D341Med (cell line): ENCODE data around the gene TUBA3E.
"Not testable (repeated sequence)": the region's sequence is repeated elsewhere in the genome, so short reads cannot be mapped to it uniquely, and the experiment has no call there.

Experiments
- DNase-seq: peaks from one replicate; pipeline ENCODE4 v3.0.0; 2012; ENCODE audit warnings: low spot score

TUBA3E gene

GRCh38 chr2:130191319-130191718 is 6.9 kb downstream of the TUBA3E start:
- not testable (repeated sequence) for DNase-seq

- DNase-seq, result no peak
Measured at GRCh38 chr2:130190237-130190636, 8.0 kb downstream of the TUBA3E start.

GRCh38 chr2:130188958-130189357 is 9.3 kb downstream of the TUBA3E start:
- not testable (repeated sequence) for DNase-seq

- DNase-seq, result not testable (repeated sequence)
Measured at GRCh38 chr2:130187859-130188792, 10.1 kb downstream of the TUBA3E start.

DNA sequence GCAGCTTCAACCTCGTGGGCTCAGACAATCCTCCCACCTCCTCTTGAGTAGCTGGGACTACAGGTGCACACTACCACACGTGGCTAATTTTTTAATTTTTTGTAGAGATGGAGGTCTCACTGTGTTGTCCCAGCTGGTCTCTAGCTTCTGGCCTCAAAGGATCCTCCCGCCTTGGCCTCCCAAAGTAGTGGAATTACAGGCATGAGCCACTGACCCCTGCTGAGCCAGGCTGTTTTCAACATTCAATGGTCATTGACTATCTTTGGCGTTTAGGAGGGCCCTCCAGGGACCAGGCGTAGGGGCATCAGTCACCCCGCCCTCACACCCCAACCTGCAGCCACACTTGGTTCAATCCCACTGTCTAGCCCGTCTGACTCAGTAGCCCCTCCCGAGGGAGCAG is 11.0 kb downstream of the TUBA3E start:
- DNase-seq, result no peak

DNA sequence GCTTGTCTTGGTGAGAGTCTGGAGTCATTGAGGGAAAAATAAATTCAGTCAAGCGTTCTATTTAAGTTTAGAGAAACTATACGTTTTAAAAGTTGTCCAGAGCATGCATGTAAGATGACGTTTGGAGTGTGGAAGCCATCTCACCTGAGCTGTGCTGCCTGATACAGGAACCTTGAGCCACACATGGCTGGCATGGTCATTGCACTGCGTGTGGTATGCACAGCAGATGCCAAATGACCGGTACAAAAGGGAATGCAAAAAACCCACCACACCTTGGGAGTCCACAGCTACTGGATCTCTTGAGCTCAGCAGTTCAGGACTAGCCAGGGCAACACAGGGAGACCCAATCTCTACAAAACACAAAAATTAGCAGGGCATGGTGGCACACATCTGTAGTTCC is 11.8 kb downstream of the TUBA3E start:
- no peak for DNase-seq

DNA sequence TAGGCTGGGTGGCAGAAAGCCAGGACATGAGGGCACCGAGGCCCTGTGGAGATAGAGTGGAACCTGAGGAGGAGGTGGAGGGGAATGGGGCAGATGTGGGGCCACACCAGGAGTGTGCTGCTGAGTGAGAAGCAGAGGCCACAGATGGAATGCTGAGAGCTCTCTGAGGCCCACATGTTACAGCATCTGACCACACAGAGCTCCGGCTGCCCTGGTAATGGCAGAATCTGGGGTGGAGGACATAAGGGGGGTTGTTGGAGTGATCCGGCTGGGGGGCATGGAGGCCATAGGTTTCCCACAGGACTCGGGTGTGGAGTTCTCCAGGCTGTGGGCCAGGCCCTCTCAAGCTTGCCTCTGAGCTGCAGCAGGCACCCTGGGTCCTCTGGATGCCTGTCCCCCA is 12.3 kb downstream of the TUBA3E start:
- DNase-seq, result no peak

- no peak for DNase-seq
Measured at GRCh38 chr2:130185436-130185835, 12.8 kb downstream of the TUBA3E start.

DNA sequence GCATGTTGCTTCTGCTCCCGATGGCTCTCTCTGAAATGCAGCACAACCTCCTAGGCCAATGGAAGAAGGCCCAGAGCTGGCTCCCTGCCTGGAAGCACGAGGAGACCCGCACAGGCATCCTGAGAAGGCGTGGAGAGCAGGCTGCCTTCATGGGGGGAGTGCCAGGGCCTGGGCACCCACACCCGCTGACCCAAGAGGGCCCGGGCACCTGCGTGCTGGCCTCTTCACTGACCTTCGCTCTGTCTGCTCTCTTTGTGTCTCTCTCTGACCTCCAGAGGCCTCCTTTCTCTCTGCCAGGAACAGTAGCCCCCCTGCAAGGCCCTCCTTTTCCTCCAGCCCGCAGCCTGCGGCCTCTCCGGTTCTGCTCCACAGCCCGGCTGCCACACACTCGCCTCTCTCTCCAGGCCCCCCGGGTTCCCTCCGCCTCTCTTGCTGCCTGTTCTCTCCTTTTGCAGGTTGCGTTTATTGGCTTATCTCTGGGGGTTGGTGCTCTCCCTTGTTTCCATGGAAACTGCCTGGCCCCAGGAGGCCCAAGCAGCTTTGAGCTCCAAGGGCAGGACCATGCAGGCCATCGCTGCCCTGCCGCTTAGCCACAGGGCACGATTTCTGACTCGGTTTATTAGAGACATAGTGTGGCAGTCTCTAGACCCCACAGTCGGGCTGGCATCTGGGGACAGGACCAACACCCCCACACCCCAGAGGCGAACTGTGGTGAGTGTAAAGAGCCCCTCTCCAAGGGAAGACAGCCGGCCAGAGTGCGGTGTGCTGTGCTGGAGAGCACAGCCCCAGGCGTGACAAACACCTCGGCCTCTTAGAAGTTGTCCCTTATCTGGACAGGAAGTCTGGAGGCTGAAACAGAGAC is 14.5 kb downstream of the TUBA3E start:
- DNase-seq, result no peak

DNA sequence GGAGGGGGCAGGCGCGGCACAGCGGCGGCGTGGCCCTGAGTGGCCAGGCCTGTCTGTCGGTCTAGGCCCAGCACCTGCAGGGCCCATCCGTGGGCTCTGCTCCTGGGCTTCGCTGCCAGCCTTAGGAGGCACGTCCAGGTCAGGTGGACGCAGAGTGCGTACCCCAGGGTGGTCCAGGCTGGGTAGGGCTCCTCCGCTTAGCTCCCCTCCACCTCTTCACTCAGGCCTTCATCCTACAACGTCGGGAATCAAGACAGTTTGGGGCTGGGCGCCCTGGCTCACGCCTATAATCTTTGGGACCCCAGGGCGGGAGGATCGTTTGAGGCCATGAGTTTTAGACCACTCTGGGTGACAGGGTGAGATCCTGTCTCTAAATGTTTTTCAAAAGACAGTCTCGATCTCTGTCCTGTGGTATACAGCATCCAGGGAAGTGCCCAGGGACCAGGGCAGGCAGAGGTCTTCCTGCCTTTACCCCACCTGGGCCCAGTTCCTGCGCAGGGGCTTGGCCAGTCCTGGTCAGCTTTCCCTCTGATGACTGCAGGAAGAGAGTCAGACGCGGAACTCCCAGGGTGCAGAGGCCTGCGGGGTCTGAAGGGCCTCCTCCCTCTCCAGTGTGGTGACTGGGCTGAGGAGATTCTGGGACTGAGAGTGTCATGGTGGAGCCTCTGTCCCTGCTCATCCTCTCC is 15.3 kb downstream of the TUBA3E start:
- DNase-seq, result not testable (repeated sequence)

GRCh38 chr2:130181880-130182682 is 16.2 kb downstream of the TUBA3E start, which contains the start of gene MZT2B:
Gene MZT2B, plus strand, starts transcription at chr2:130182262. Its CDS starts 21 bp downstream, at chr2:130182283.
- peak; percentile 91 for DNase-seq

- DNase-seq, result peak; percentile 90
Measured at GRCh38 chr2:130181325-130181879, 16.8 kb downstream of the TUBA3E start, which contains the start of gene SMPD4. Gene SMPD4, minus strand, starts transcription at chr2:130181602. Its CDS starts 5,010 bp downstream, at chr2:130176592.

DNA sequence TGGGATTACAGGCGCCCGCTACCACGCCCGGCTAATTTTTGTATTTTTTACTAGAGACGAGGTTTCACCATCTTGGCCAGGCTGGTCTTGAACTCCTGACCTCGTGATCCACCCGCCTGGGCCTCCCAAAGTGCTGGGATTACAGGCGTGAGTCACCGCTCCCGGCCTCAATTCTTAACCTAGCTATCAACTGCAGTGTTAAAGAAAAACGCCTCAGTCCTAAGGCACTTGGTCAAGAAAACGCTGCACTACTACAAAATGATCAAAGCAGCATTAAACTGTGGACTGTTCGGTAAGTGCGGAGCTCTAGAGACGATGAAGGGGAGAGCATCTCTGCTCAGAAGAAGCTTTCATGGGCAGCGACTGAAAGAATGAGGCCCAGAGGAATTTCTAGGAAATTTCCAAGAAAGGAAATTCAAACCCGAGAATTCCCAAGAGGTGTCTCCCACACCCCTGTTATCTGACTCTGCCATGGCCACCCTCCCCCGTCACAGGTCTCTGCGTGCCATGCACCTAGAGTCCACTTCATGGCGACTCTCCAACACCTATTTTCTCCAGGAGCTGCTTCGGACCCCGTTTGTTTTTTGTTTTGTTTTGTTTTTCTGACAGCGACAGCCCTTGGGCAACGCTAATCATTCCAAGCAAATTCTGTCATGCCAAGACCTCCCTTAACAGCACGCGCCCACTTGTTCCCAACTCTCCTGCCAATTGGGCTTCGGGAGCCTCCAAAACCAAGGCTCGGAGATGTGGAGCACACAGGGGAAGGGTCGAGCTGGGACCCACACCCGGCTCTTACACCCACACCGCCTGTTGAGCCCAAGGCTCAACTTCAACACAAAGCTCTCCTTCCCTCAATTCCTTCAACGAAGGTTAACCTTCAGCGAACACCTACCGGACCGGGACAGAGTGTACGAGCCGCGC is 17.6 kb downstream of the TUBA3E start:
- DNase-seq, result not testable (repeated sequence)

DNA sequence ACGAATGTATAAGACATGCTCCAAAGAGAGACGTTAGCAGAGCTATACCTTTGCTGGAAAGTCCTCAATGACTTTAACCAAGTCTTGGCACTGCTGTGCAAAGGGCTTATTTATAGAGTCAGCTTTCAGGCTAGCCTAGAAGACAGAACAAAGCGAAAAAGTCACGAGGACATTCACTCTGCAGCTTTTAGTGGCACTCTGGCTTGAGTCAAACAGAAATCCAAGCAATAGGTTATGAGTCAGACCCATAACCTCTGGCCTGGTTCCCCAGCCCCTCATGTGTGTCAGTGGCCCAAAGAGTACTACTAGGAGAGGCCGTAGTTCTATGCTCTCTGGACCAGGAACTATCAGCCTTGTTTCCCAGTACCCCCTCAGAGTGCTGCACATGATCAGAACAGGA is 23.4 kb downstream of the TUBA3E start:
- DNase-seq, result not testable (repeated sequence)

DNA sequence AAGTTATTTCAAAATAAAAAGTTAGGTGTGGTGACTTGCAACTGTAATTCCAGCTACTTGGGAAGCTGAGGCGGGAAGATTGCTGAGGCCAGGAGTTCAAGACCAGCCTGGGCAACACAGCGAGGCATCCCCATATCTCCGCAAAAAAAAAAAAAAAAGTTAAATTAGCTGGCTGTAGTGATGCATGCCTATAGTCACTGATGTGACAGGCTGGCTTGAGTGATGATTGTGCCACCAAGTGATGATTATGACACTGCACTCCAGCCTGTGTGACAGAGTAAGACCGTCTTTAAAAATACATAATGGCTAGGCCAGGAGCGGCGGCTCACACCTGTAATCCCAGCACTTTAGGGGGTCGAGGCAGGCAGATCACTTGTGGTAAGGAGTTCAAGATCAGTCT is 28.3 kb downstream of the TUBA3E start:
- no peak for DNase-seq

DNA sequence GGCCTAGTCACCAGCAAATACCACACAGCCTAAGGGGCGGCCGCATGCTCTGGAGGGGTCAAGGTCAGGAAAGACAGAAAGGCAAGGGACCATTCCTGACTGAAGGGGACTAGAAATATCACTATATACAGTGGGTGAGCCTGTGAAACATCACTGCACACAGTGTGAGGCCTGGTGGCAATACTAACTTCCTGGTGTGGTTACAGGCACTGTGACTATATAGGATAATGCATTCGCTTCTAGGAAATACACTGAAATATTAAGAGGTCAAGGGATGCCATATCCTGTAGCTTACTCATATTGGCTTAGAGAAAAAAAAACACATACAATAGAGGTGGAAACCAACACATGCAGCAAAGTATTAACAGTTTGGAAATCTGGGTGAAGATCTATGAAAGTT is 29.1 kb downstream of the TUBA3E start:
- DNase-seq, result not testable (repeated sequence)

DNA sequence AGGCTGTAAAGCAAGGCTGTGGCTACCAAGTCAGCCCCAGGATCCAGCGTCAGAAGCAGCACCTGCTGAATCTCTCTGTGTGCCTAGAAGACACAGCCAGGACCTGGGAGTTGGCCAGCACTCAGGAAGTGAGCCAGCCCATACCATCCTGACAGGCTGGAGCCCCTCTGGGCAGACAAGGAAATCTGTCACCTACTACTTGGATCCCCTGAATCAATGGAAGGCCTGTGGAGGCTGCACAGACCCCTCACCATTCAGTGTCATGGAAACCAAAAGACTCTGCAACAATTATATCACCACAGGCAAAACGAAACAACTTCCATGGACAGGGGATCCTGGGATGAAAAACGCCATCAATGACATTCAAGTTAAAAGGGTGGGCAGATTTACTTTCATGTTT is 31.6 kb downstream of the TUBA3E start:
- DNase-seq, result not testable (repeated sequence)

GRCh38 chr2:130165293-130166016 is 32.8 kb downstream of the TUBA3E start:
- DNase-seq, result no peak

DNA sequence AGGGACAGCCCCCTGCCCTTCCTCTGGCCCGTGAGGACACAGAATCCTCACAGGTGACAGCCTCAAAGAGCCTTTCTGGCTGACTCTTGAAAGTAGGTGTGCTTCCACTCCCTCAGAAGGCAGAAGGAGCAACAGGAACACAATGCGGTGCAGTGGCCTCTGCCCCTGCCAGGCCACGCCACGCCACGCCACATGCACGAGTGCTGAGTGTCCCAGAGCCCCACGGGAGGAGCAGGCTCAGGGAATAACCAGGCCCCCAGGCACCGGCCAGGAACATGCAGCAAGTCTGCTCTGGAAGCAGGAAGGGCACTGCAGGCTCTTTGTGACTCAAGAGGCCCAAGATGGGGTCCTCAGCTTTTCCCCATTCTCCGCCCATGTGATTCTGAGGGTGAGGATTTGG is 35.3 kb downstream of the TUBA3E start:
- no peak for DNase-seq
